Activated CD8-positive, alpha-beta memory T cell treated with anti-CD3 and anti-CD28 coated beads for 36 hours (primary cell): ENCODE data around the gene DLX6. TPM values are rescaled to one million over a fixed set of nuclear protein-coding genes. Genes with fewer than 3 reads are reported as not detected.

Source experiments
- CTCF ChIA-PET: fragments of 350-600 bp; sonication (Branson Sonifier 250); formaldehyde crosslinking; loops from one replicate; lab custom pipeline; 2021; ENCODE audit warnings: antibody characterized with exemption; lab: Charles Lee
- POLR2A ChIA-PET: fragments of 350-600 bp; sonication (Branson Sonifier 250); formaldehyde crosslinking; loops from one replicate; lab custom pipeline; 2021; ENCODE audit warnings: antibody characterized with exemption; lab: Charles Lee
- total RNA-seq, 2 experiments: library from RNA; stranded (reverse); gene quantifications; one replicate each; pipeline ENCODE4 v1.2.3, GENCODE V29; 2021

DLX6 gene
- total RNA-seq, 2 experiments from 2014 or later = not detected

DNA sequence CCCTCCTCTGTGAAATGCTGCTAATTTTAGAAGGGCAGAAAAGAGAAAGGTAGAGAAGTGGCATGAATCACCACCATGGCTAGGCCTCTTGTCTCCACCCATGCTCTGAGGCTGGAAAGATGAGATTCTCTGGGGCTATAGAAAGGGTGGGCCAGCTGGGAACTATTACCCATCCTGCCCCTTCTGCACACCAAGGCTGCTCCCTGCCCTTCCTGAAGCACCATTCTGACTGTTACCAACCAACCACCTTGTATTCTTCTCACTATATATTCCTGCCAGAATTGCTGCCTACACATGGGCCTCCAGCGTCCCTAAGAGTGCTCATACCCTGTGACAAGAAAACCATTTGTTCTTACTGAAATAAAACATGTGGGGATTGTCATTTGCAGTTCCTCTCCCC lies 11.4 kb upstream of the DLX6 start:
- POLR2A ChIA-PET = no interaction called here

GRCh38 chr7:96995406-96996110 lies 9.8 kb upstream of the DLX6 start:
- POLR2A ChIA-PET = no interaction called here

More for the DNA sequence above, 11.4 kb upstream of the DLX6 start:
- CTCF ChIA-PET = no interaction called here

GRCh38 chr7:96996111-96996957 lies 9.0 kb upstream of the DLX6 start:
- ChIA-PET POLR2A (interaction anchor here (0.6 kb wide), 1 partner anchor 32 kb away, joined by 3 read pairs; no protein-coding TSS in a partner anchor), CTCF (interaction anchor here (1.5 kb wide), 1 partner anchor 21 kb away, joined by 3 read pairs; no protein-coding TSS in a partner anchor)

More at GRCh38 chr7:96995406-96996110, 9.8 kb upstream of the DLX6 start:
- CTCF ChIA-PET = interaction anchor here (1.5 kb wide), 1 partner anchor 21 kb away, joined by 3 read pairs; no protein-coding TSS in a partner anchor

- ChIA-PET POLR2A (no interaction called here), CTCF (no interaction called here)
Observed at GRCh38 chr7:96996958-96997511, 8.3 kb upstream of the DLX6 start.

DNA sequence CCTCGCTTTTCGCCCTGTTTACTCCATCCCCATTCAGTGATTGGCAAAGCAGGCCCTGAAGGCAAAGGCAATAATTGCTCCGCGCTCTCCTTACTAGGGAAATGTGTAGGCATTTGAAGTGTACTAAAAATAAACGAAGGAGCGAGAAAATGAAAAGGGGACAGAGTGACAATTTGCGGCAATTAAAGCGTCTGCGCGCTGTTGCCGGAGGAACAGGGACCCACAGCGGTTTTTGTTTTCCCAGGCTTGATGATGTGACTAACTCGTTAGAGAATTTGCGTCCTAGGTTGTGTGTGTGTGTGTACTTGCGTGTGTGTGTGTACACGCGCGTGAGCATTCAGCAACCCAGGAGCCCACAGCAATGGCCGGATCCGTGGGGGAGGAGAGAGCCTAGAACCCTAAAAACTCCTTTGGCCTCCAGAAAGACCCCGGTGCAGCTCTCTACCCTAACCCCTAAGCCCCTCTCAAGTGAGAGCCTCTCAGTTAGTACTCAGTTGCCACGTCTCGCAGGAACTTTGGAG lies 7.8 kb upstream of the DLX6 start:
- ChIA-PET POLR2A (no interaction called here), CTCF (no interaction called here)

DNA sequence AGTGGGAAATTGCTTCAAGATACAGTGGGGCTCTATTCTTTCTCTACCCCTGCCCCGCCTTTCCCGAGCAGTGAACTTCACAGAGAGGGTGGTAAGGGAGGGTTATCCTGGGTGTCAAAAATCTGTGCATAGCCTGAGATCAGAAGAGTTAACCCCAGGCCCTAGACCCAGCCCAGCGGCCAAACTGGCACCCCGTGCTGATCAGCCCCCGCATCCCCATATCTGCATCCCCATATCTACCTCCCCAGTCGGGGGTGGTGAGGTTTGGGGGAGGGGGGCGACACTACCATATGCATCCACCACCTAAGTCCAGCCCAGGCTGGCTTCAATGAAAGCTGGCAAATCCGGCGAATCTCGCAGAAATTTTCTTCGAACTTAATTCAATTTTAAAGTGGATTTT lies 7.0 kb upstream of the DLX6 start:
- ChIA-PET POLR2A (no interaction called here), CTCF (interaction anchor here (2.5 kb wide), 1 partner anchor 29 kb away, joined by 10 read pairs; no protein-coding TSS in a partner anchor)

DNA sequence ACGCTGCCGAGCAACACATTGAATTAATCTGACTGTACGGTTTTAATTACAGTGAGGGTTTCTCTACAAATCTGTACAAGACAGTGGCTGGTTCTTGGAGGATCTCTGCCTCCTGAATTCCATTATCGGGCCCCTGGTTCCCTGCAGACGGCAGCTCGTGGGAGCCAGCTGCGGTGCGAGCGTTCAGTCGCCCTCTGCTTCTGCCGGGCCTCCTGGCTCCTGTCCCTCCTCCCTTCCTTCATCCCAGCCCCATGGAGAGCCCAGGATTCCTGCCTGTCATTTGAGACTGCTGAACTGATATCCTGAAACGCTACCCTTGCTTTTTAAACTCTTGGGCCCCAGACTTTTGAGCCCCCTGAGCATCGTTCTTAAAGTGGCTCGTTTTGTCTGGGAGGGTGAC lies 6.6 kb upstream of the DLX6 start:
- POLR2A ChIA-PET = no interaction called here

DNA sequence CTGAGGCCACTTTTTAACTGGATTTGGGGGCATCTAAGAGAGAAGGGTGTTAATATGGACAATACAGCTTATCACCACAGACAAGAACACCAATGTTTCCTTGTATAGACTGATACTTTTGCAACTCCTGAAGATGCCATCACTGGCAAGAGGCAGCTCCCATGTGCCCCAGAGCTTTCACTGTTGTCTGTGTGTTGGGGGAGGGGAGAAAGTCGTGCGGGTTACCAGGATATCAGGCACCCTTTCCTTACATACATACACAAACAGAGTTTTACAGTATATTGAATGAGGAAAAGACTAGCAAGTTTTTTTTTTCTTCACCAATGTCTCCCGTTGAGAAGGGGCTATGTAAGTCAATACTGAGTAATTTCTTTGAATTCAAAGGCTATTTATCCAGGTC lies 4.1 kb upstream of the DLX6 start:
- POLR2A ChIA-PET = interaction anchor here (0.7 kb wide), 1 partner anchor 26 kb away, joined by 4 read pairs; no protein-coding TSS in a partner anchor

More for the DNA sequence above, 6.6 kb upstream of the DLX6 start:
- CTCF ChIA-PET = interaction anchor here (2.5 kb wide), 1 partner anchor 28 kb away, joined by 10 read pairs; no protein-coding TSS in a partner anchor

GRCh38 chr7:97001656-97002554 lies 3.4 kb upstream of the DLX6 start:
- CTCF ChIA-PET = no interaction called here
- POLR2A ChIA-PET = no interaction called here

More for the DNA sequence above, 4.1 kb upstream of the DLX6 start:
- CTCF ChIA-PET = no interaction called here

DNA sequence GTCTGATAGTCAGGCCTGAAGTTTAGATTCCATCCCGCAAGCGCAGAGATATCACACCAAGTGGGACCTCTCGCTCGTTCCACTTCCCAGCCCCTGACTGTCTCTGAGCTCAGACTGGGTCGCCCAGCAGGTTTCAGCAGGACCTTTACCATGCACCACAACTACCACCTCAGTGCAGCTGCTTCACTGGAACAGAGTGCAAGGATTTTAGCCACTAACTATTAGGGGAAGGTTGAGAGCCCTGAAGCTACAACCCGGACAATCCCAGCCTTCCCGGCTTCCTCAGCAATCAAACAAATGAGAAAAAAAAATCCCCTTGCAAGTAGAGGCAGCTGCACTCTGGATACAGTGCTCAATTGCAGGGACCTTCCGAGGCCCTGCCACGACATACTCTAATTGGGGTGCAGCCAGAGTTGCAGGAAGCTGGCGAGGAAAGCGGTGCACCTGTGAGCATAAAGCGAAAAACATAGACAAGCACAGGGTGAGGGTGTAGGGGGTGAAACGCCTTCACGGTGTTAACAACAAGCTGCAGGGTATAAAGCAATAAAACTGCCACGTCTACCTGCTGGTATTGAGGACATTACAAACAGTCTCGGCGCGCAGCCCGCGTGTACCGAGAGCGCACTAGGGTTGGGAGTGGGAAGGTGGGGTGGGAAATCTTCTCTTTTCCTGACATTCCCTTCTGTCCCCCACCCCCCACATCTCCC lies 2.6 kb upstream of the DLX6 start:
- CTCF ChIA-PET = interaction anchor here (0.7 kb wide), 1 partner anchor 14 kb away, joined by 4 read pairs; no protein-coding TSS in a partner anchor

GRCh38 chr7:97003262-97004246 lies 1.8 kb upstream of the DLX6 start:
- CTCF ChIA-PET = interaction anchor here (0.7 kb wide), 1 partner anchor 15 kb away, joined by 4 read pairs; no protein-coding TSS in a partner anchor
- POLR2A ChIA-PET = no interaction called here

More for the DNA sequence above, 2.6 kb upstream of the DLX6 start:
- POLR2A ChIA-PET = no interaction called here

DNA sequence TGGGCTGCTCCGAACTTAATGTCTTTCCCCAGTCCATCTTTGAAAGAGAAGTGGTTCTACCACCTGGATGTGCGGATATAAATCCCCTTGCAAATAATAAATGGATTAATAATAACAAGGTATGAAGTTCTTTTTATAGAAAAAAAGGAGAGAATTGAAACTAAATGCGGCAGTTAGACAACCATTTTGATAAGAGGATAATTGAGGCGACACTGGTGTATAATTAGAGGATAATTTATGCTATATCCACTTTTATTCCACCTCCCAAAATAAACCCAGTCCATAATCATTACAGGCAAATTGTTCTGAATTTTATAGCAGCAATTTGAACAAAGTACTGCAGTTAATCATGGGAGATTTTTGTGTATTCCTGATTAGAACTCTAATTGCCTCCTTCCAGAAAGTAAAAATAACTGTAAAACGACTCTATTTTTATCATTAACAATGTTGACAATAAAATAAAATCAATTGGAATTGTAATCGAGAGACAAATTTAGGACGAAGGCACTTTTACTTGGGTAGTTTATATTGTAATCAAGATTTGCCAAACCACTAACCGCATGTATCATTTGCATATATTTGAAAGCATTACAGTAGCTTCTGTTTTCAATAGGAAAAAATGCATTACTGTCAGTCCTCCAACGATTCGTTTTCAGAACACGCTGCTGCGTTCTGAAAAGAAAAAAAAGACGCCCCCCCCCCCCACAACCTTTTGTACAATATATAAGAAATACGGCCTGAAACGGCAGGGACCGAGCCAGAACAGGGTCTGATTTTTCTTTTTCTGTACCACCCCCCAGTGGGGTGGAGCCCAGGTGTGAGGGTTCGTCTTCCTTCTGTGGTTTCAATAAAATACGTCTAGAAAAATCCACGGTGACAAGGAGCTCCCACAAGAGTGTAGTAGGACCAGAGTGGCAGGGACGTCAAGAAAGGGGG lies 838 bp upstream of the DLX6 start:
- ChIA-PET CTCF (interaction anchor here (0.7 to 1.3 kb wide), 2 partner anchors 13 to 1243 kb away, joined by 3 read pairs; no protein-coding TSS in a partner anchor), POLR2A (interaction anchor here (0.6 kb wide), 1 partner anchor 15 kb away, joined by 8 read pairs; no protein-coding TSS in a partner anchor)

DNA sequence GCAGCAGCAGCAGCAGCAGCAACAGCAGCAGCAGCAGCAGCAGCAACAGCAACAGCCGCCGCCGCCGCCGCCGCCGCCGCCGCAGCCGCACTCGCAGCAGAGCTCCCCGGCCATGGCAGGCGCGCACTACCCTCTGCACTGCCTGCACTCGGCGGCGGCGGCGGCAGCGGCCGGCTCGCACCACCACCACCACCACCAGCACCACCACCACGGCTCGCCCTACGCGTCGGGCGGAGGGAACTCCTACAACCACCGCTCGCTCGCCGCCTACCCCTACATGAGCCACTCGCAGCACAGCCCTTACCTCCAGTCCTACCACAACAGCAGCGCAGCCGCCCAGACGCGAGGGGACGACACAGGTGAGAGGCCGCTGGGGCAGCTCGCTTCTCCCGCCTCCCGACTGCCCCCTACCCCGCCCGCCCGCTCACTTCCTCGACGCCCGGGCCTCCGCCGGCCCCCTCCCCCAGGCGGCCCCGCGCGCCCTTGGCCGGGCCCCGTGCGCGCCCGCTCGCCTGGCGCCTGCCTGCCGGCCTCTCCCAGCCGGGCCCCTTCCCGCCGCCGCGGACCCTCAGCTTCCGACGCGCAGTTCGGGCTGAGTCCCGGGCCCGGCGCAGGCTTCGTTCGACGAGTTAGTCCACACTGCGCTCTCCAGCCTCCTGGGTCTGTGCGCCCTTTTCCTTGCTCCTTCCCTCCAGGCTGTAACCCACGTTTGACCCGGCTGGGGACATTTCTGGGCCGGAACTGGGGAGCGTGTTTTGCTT lies 882 bp downstream of the DLX6 start:
- ChIA-PET CTCF (interaction anchor here (0.8 to 1.3 kb wide), 3 partner anchors 11 to 21 kb away, joined by 3 to 5 read pairs (median 3); partner anchors contain the start of gene DLX5), POLR2A (no interaction called here)

- POLR2A ChIA-PET = no interaction called here
- CTCF ChIA-PET = interaction anchor here (0.9 kb wide), 1 partner anchor 17 kb away, joined by 3 read pairs; the partner anchor contains the start of gene DLX5
Observed at GRCh38 chr7:97006816-97007582, 1.6 kb downstream of the DLX6 start.
